D721Med (cell line): ENCODE measurements around the gene DNAH1.
A peak's percentile ranks its signal among the peaks of the same experiment; 100 is the strongest.

Experiments
- DNase-seq: peaks from one replicate; pipeline ENCODE4 v3.0.0; 2011; ENCODE audit warnings: low spot score; ENCODE audit not compliant: insufficient read length
- FAIRE-seq: peaks from 2 replicates; lab custom pipeline; 2011; peaks lifted over from hg19 to GRCh38; lab: Jason Lieb, UNC
- TF ChIP-seq, protein P1 (sequence below): IDR thresholded peaks from 2 replicates; pipeline ENCODE4 v1.5.1; 2012; ENCODE audit warnings: mild to moderate bottlenecking, control low read depth; ENCODE audit not compliant: insufficient read depth; ENCODE audit errors: missing control alignments

DNAH1 gene

DNA sequence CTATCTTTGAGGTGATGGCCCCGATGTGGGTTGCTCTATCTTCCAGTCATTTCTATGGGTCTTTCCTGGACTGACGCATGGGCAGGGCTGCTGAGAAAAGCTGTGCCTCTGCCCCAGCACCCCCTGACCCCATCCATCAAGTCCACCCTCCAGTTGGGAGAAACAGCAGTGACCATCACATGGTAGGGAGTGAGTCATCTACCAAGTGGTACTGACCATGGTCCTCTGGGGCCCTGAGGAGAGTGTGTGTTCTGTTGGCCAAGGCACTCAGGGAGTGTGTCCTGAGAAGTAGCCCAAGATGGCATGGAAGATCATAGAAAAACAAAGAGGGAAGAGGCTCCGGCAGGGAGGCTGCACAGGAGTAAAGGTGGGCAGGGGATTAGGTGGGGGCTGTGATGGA, 1.6 kb upstream of the DNAH1 start:
- DNase-seq (no peak), FAIRE-seq (no peak)
- TF ChIP-seq, protein P1, sequence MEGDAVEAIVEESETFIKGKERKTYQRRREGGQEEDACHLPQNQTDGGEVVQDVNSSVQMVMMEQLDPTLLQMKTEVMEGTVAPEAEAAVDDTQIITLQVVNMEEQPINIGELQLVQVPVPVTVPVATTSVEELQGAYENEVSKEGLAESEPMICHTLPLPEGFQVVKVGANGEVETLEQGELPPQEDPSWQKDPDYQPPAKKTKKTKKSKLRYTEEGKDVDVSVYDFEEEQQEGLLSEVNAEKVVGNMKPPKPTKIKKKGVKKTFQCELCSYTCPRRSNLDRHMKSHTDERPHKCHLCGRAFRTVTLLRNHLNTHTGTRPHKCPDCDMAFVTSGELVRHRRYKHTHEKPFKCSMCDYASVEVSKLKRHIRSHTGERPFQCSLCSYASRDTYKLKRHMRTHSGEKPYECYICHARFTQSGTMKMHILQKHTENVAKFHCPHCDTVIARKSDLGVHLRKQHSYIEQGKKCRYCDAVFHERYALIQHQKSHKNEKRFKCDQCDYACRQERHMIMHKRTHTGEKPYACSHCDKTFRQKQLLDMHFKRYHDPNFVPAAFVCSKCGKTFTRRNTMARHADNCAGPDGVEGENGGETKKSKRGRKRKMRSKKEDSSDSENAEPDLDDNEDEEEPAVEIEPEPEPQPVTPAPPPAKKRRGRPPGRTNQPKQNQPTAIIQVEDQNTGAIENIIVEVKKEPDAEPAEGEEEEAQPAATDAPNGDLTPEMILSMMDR, result no peak

DNA sequence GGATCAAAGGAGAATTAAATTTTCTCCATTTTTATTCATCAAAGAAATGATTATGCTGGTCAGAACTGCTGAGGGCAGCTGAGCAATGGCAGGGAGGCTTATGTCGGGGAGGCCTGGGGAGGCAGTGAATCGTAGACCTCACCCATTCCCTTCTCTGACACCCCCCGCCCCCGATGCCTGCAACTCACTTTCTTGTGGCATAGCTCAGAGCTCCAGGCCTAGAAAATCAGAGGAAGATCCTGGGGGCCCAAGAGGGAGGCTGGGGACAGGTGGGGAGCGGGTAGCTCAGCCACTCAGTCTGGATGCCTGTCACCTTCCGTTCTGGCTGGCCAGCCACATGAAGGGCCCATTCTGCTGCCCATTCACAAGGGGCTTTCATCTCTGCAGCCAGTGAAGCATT, 1.1 kb upstream of the DNAH1 start:
- TF ChIP-seq, protein P1, result no peak
- DNase-seq (no peak), FAIRE-seq (no peak)

DNA sequence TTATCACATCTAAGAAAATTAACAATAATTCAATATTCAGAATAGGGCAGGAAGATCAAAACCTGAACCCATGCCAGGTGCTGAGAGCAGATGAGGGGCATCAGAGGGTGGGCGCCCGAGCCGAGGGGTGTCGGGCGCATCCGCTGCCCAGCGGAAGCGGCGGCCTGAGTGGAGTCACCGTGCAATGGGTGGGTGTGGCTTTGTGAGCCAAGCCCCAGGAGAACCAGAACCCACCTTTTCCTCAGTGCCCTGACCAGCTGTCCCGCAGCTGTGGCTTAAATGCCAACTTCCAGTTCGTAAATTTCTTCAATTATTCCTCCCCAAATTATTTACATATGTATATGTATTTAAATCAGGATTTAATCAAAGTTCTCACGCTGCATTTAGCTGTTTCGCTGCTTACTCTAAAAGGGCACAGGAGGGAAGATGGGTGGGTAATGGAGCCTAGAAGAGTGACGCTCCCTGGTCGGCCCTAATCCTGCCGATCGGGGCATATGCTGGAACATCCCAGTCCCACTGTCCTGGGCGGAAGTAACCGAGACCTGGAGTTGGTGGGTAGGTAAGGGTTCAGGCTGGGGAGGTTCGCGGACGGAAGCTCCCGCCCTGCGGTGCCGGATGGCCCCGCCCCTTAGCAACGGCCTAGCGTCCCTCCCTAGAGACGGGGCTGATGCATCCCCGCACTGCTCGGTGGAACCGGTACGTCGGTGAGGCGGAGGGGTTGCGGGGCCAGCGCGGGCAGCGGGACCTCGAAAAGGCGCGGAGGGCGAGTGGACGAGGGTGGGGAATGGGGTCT, 1.3 kb downstream of the DNAH1 start:
- TF ChIP-seq, protein P1, result no peak
- peak; percentile 93 for DNase-seq
- no peak for FAIRE-seq

DNA sequence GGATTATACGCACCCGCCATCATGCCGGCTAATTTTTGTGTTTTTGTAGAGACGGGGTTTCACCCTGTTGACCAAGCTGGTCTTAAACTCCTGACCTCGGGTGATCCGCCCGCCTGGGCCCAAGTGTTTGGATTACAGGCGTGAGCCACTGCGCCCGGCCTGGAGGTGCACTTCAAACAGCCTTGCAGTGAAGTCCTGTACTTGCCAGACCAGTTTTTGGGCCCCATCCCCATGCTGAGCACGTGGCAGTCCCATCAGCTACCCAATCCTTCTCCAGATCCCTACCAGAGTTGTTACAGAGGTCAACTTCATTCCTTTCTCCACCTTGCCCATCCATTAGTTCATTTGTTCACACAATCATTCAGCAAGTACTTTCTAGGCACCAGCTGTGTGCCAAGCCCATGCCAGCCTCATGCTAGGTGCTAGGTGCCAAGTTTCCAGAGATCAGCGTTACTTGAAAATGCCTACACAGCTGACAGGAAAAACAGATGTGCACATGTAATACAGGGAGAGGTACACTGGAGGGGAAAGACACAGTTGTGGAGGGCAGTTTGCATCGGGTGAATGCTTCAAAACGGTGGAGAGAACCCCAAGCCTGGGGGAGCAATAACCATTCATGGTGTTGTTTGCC, 2.2 kb downstream of the DNAH1 start:
- DNase-seq (no peak), FAIRE-seq (no peak)
- TF ChIP-seq, protein P1, result no peak

DNA sequence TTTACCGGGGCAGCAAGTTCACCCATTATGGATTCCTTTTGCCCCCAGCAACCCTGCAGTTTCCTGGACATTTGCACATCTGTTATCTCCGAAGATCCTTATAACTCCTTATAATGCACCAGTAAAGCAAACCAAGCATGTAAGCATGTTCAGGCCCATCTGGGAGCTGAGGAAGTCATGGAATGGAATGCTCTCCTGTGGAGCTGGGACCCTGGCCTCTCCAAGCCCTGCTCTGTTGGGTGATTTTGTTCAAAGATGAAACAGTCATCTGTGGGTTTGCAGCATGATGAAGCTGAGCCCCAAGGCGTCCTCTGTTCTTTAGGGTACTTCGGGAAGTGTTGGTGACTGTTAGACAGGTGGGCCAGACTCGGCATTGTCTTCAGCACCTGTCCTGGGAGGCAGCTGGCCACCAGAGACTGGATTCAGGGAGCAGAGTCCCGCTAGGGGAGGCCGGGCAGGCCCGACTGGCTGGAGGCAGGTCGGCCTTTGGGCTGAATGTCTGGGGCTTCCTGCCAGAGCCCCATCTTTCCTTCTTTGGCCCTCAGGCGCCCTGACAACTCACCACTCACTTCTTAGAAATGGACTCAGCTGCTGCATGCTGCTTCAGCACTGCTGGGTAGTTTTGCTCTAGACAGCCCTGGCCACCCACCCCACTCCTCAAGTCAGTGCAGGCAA, 3.9 kb downstream of the DNAH1 start:
- DNase-seq, result no peak
- TF ChIP-seq, protein P1, result no peak
- FAIRE-seq, result no peak

DNA sequence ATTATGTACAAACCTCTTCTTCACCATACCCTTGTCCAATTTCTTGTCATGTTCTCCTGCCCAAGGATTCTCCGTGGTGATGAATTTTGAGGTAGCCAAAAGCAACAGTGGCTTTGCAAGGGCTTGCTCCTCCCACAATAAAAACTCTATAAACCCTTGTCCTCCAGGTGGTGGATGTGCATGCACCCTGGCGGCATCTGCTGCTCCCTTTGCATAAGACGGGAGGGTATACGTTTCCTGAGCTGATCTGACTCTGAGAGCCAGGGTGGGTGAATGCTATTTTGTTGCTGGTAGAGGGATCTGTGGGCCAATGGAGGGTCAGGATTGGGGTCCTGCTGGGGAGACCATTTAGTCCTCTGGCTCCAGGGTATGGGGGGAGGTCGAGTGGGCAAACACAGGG, 5.4 kb downstream of the DNAH1 start:
- FAIRE-seq, result no peak
- TF ChIP-seq, protein P1, result no peak
- DNase-seq, result no peak
